A549 (cell line): ENCODE measurements around the gene C4BPB. TPM values are rescaled to one million over a fixed set of nuclear protein-coding genes. Genes with fewer than 3 reads are reported as not detected.

Source experiments
- ATAC-seq, 2 experiments: fragments of 200-7000 bp in 1 of 2; fragments of >200 bp in 1 of 2; cut with Nextera tagmentation in 1 of 2; cut with Tn5 transposase in 1 of 2; 3 replicates each; pipeline versions ENCODE4 v1.8.0 to v1.9.1; 2018 to 2020; ENCODE audit warnings: mild to moderate bottlenecking in 1 of 2, moderate library complexity in 1 of 2
- CTCF ChIA-PET: fragments of 300-600 bp; sonication (Branson Sonifier 250); formaldehyde crosslinking; extraction: SDS; loops from one replicate; lab custom pipeline; 2021; ENCODE audit warnings: antibody characterized with exemption, inconsistent platforms; lab: Yijun Ruan, JAX
- POLR2A ChIA-PET: fragments of 350-600 bp; formaldehyde crosslinking; extraction: SDS; loops from one replicate; lab custom pipeline; 2021; ENCODE audit warnings: antibody characterized with exemption, inconsistent platforms; lab: Yijun Ruan, JAX
- DNase-seq, 2 experiments: peaks; one replicate each; pipeline versions ENCODE4 v3.0.0 to v3.0.0-alpha.2; 2011 to 2016; ENCODE audit warnings: low read depth in 1 of 2, low spot score in 1 of 2
- FAIRE-seq: peaks from 2 replicates; lab custom pipeline; 2011; peaks lifted over from hg19 to GRCh38; lab: Jason Lieb, UNC
- H3K27ac ChIP-seq, 2 experiments: fragments of >200 bp; sonication (Bioruptor Twin); formaldehyde crosslinking; 3 replicates each; pipeline ENCODE4 v1.5.1; 2016 to 2017
- H3K4me1 ChIP-seq: fragments of >200 bp; sonication (Bioruptor Twin); formaldehyde crosslinking; 3 replicates; pipeline ENCODE4 v1.6.1; 2016
- H3K4me2 ChIP-seq: fragments of >200 bp; sonication (Bioruptor Twin); formaldehyde crosslinking; 3 replicates; pipeline ENCODE4 v1.6.1; 2016
- H3K4me3 ChIP-seq: fragments of >200 bp; sonication (Bioruptor Twin); formaldehyde crosslinking; 3 replicates; pipeline ENCODE4 v1.5.1; 2016
- H3K9me3 ChIP-seq: fragments of >200 bp; sonication (Bioruptor Twin); formaldehyde crosslinking; 3 replicates; pipeline ENCODE4 v1.6.1; 2016
- BCL3 ChIP-seq: fragments of >200 bp; sonication (Bioruptor Twin); formaldehyde crosslinking; IDR thresholded peaks from 3 replicates; pipeline ENCODE4 v1.6.1; 2016
- BHLHE40 ChIP-seq: IDR thresholded peaks from 2 replicates; pipeline ENCODE4 v1.6.1; 2012; ENCODE audit warnings: low read depth, low read length, inconsistent platforms
- CHD4 ChIP-seq: fragments of 200-600 bp; sonication (generic); IDR thresholded peaks from 2 replicates; pipeline ENCODE4 v1.6.1; 2016; ENCODE audit warnings: antibody characterized with exemption, mild to moderate bottlenecking, borderline replicate concordance
- EHMT2 ChIP-seq: fragments of 200-600 bp; sonication (generic); IDR thresholded peaks from 2 replicates; pipeline ENCODE4 v1.6.1; 2016; ENCODE audit warnings: antibody characterized with exemption, low read depth, mild to moderate bottlenecking, moderate library complexity
- ESRRA ChIP-seq: fragments of 150-350 bp; IDR thresholded peaks from 2 replicates; pipeline ENCODE4 v1.6.1; 2014; ENCODE audit warnings: mild to moderate bottlenecking, low read length, borderline replicate concordance
- FOXS1 ChIP-seq: fragments of 250-450 bp; sonication (Bioruptor Pico); IDR thresholded peaks from 2 replicates; pipeline ENCODE4 v1.5.0; 2020; ENCODE audit warnings: mild to moderate bottlenecking, moderate library complexity
- HEYL ChIP-seq: fragments of 250-450 bp; sonication (Bioruptor Pico); IDR thresholded peaks from 2 replicates; pipeline ENCODE4 v1.8.0; 2021; ENCODE audit warnings: mild to moderate bottlenecking, moderate library complexity
- HOXB13 ChIP-seq: fragments of 250-450 bp; sonication (Bioruptor Pico); IDR thresholded peaks from 2 replicates; pipeline ENCODE4 v1.5.0; 2020; ENCODE audit warnings: low read depth, mild to moderate bottlenecking, moderate library complexity
- JUNB ChIP-seq: fragments of >200 bp; sonication (Bioruptor Twin); formaldehyde crosslinking; IDR thresholded peaks from 2 replicates; pipeline ENCODE4 v1.6.1; 2016
- MAZ ChIP-seq: fragments of 150-350 bp; IDR thresholded peaks from 2 replicates; pipeline ENCODE4 v1.6.1; 2014; ENCODE audit warnings: antibody characterized with exemption, low read depth, low read length, borderline replicate concordance
- RCOR1 ChIP-seq: fragments of 150-350 bp; IDR thresholded peaks from 2 replicates; pipeline ENCODE4 v1.6.1; 2014; ENCODE audit warnings: antibody characterized with exemption, low read length, low read depth
- SMC3 ChIP-seq: fragments of >200 bp; sonication (Bioruptor Twin); formaldehyde crosslinking; IDR thresholded peaks from 3 replicates; pipeline ENCODE4 v1.6.1; 2018; ENCODE audit warnings: inconsistent platforms
- SREBF2 ChIP-seq: fragments of 450-650 bp; IDR thresholded peaks from 2 replicates; pipeline ENCODE4 v1.6.1; 2014; ENCODE audit warnings: mild to moderate bottlenecking, moderate library complexity
- ZNF302 ChIP-seq: fragments of 250-450 bp; sonication (Bioruptor Pico); IDR thresholded peaks from 2 replicates; pipeline ENCODE4 v1.9.0; 2021; ENCODE audit warnings: inconsistent platforms, mild to moderate bottlenecking, moderate library complexity
- ZSCAN20 ChIP-seq: fragments of 250-450 bp; sonication (Bioruptor Pico); IDR thresholded peaks from 2 replicates; pipeline ENCODE4 v1.8.0; 2022; ENCODE audit warnings: mild to moderate bottlenecking, moderate library complexity
- WGBS: methylation state at CpG from one replicate; pipeline ENCODE4 v1.1.6; 2017; ENCODE audit errors: missing lambda C conversion rate; 5-methylcytosine and 5-hydroxymethylcytosine counted together
- polyA plus RNA-seq, 4 experiments: library from polyadenylated mRNA; depleted of rRNA in 3 of 4; stranded (reverse); fragments of >200 nt; fragmentation: RNase III in 1 of 4; extraction: RNeasy Plus Mini Kit Qiagen cat#74134 plus additional on column Dnase treatment in 1 of 4; gene quantifications; 2 replicates in 3 of 4; 3 replicates in 1 of 4; pipeline ENCODE4 v1.2.3, GENCODE V29; 2011 to 2017
- TF ChIP-seq, protein P1 (sequence below): fragments of 250-450 bp; sonication (Bioruptor Pico); IDR thresholded peaks from 2 replicates; pipeline ENCODE4 v1.5.0; 2021; ENCODE audit warnings: mild to moderate bottlenecking, moderate library complexity, borderline replicate concordance
- TF ChIP-seq, protein P2 (sequence below): fragments of 150-350 bp; IDR thresholded peaks from 2 replicates; pipeline ENCODE4 v1.6.1; 2014; ENCODE audit warnings: low read depth, mild to moderate bottlenecking, low read length
- TF ChIP-seq, protein P3 (sequence below): fragments of >200 bp; sonication (Bioruptor Twin); formaldehyde crosslinking; IDR thresholded peaks from 2 replicates; pipeline ENCODE4 v1.6.1; 2016

Gene C4BPB
- polyA plus RNA-seq, 2 of the 4 experiments (the other 2 are of a cell fraction), result 0.74 to 5.1 TPM

DNA sequence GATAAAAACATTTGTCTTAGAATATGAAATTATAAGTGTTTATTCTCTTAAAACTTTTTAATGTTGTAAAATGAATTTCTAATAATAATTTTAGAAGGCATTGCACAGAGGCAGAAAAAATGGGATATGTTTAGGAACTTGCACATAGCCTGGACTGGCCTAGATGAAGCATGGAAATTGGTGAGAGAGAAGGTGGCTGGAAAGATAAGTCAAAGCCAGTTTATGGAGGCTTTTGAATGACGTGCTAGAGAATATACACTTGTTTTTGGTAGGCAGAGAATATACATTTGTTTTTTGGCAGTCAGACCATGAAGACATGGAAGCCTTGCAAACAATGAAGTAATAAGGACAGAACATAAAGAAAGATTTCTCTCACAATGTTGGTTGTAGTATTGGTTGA is 13.1 kb downstream of the C4BPB start (continued):
- TF ChIP-seq RCOR1, result no peak
- TF ChIP-seq ZNF302, result no peak
- TF ChIP-seq BCL3, result no peak
- TF ChIP-seq, protein P1, sequence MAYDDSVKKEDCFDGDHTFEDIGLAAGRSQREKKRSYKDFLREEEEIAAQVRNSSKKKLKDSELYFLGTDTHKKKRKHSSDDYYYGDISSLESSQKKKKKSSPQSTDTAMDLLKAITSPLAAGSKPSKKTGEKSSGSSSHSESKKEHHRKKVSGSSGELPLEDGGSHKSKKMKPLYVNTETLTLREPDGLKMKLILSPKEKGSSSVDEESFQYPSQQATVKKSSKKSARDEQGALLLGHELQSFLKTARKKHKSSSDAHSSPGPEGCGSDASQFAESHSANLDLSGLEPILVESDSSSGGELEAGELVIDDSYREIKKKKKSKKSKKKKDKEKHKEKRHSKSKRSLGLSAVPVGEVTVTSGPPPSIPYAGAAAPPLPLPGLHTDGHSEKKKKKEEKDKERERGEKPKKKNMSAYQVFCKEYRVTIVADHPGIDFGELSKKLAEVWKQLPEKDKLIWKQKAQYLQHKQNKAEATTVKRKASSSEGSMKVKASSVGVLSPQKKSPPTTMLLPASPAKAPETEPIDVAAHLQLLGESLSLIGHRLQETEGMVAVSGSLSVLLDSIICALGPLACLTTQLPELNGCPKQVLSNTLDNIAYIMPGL (CRISPR knock-in tag), result no peak

DNA sequence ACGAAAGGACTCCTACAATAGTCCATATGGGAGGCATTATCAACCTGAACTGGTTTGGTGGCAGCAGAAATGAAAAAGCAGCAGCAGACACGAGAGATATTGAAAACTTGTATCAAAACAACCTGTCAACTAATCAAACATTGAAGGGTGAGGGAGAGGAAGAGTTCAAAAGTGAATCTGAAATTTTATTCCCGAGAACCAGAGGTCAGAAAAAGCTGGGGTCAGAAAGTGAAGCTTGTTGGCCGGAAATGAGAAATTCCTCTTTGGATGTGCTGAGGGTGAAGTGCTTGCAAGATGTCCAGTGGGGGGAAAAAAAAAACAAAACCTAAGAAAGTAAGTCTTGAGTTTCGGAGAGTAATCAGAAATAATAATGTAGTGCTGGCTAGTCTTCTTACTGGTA is 13.5 kb downstream of the C4BPB start:
- ChIA-PET CTCF (no interaction called here), POLR2A (no interaction called here)
- H3K4me2 ChIP-seq, result no peak overlapping the region
- FAIRE-seq (no peak), ATAC-seq (no peak), DNase-seq (no peak)
- peaks cover 11% of the 10 kb centered on the region; the same call in 2 of the 3 replicates for H3K4me1 ChIP-seq
- TF ChIP-seq, protein P2, sequence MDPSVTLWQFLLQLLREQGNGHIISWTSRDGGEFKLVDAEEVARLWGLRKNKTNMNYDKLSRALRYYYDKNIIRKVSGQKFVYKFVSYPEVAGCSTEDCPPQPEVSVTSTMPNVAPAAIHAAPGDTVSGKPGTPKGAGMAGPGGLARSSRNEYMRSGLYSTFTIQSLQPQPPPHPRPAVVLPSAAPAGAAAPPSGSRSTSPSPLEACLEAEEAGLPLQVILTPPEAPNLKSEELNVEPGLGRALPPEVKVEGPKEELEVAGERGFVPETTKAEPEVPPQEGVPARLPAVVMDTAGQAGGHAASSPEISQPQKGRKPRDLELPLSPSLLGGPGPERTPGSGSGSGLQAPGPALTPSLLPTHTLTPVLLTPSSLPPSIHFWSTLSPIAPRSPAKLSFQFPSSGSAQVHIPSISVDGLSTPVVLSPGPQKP, result no peak
- TF ChIP-seq, protein P3, sequence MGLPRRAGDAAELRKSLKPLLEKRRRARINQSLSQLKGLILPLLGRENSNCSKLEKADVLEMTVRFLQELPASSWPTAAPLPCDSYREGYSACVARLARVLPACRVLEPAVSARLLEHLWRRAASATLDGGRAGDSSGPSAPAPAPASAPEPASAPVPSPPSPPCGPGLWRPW, result no peak
- TF ChIP-seq HOXB13, result no peak
- no peak for TF ChIP-seq RCOR1
- H3K9me3 ChIP-seq, result peaks cover 8% of the 10 kb centered on the region; the same call in 2 of the 3 replicates
- 64% methylated on average over 5 of the region's 5 CpGs for WGBS
- H3K27ac ChIP-seq, result no peak overlapping the region
- no peak overlapping the region for H3K4me3 ChIP-seq

- CTCF ChIA-PET, result no interaction called here
- no peak for FAIRE-seq
- WGBS, result 60% methylated on average over 1 of the region's 1 CpG
- peaks cover 8% of the 10 kb centered on the region; the same call in 2 of the 3 replicates for H3K9me3 ChIP-seq
- DNase-seq, result no peak
- TF ChIP-seq HEYL (CRISPR knock-in tag) (no peak), MAZ (no peak), BHLHE40 (no peak), CHD4 (no peak), FOXS1 (no peak), EHMT2 (no peak), ZSCAN20 (no peak), ESRRA (no peak), SMC3 (no peak), SREBF2 (no peak), JUNB (no peak)
- TF ChIP-seq, protein P1 (CRISPR knock-in tag), result no peak
- POLR2A ChIA-PET, result no interaction called here
- H3K27ac ChIP-seq, result no peak overlapping the region
- H3K4me3 ChIP-seq, result no peak overlapping the region
- ATAC-seq, result no peak
- peaks cover 11% of the 10 kb centered on the region; the same call in 2 of the 3 replicates for H3K4me1 ChIP-seq
- H3K4me2 ChIP-seq, result no peak overlapping the region
Measured at GRCh38 chr1:207102659-207103058, 14.0 kb downstream of the C4BPB start.
